OCI-LY1 (cell line): ENCODE measurements around the gene SLC39A13.

Source experiments
- EZH2 ChIP-seq: fragments of 200-600 bp; sonication (generic), shearing (Covaris generic); IDR thresholded peaks from 2 replicates; pipeline ENCODE4 v1.8.0; 2017; ENCODE audit warnings: borderline replicate concordance, mixed run types, mild to moderate bottlenecking, antibody characterized with exemption, low read length, moderate library complexity, mixed read lengths
- TF ChIP-seq, protein P1 (sequence below): fragments of 200-600 bp; sonication (generic), shearing (Covaris generic); IDR thresholded peaks from 2 replicates; pipeline ENCODE4 v1.5.1; 2017; ENCODE audit warnings: mild to moderate bottlenecking, antibody characterized with exemption, low read length, moderate library complexity, mixed read lengths

DNA sequence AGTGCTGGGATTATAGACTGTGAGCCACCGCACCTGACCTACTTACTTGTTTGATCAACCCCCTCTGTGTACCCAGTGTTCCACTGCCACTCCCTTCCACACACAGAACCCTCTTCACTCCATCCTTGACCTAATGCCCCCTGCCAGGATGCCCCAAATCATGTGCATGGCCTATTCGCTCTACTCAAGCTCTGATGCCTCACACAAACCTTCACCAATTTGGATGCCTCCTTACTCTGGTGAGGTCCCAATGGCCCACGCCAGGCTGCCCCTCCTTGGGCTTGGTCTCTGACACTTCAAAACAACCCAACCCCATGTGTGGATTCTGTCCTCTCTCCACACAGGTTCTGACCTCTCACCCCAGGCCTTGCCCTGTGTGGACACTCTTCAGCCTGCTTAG, 27.3 kb downstream of the SLC39A13 start:
- TF ChIP-seq, protein P1, sequence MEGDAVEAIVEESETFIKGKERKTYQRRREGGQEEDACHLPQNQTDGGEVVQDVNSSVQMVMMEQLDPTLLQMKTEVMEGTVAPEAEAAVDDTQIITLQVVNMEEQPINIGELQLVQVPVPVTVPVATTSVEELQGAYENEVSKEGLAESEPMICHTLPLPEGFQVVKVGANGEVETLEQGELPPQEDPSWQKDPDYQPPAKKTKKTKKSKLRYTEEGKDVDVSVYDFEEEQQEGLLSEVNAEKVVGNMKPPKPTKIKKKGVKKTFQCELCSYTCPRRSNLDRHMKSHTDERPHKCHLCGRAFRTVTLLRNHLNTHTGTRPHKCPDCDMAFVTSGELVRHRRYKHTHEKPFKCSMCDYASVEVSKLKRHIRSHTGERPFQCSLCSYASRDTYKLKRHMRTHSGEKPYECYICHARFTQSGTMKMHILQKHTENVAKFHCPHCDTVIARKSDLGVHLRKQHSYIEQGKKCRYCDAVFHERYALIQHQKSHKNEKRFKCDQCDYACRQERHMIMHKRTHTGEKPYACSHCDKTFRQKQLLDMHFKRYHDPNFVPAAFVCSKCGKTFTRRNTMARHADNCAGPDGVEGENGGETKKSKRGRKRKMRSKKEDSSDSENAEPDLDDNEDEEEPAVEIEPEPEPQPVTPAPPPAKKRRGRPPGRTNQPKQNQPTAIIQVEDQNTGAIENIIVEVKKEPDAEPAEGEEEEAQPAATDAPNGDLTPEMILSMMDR: no peak
- TF ChIP-seq EZH2: no peak
